CD4-positive, CD25-positive, alpha-beta regulatory T cell (primary cell): ENCODE data around the gene RAB5IF. TPM values are rescaled to one million over a fixed set of nuclear protein-coding genes. Genes with fewer than 3 reads are reported as not detected.
"Not testable (repeated sequence)": the region's sequence is repeated elsewhere in the genome, so short reads cannot be mapped to it uniquely, and the experiment has no call there.

ENCODE experiments used
- ATAC-seq, 2 donors: fragments of 150-1000 bp; cut with Tn5 transposase; one replicate each; pipeline ENCODE4 v1.10.0; 2021; ENCODE audit warnings: low read depth in 2 of 2, moderate number of reproducible peaks in 2 of 2, moderate library complexity in 1 of 2
- DNase-seq, 3 donors: peaks; one replicate each; pipeline versions ENCODE4 v3.0.0 to v3.0.0-alpha.2; 2012 to 2022; ENCODE audit warnings: mixed read lengths in 1 of 3
- H3K27ac ChIP-seq: one replicate; pipeline ENCODE4 v1.7.0; 2013; ENCODE audit warnings: mild to moderate bottlenecking, low read length; ENCODE audit not compliant: insufficient read depth, poor library complexity, severe bottlenecking
- H3K27me3 ChIP-seq: one replicate; pipeline ENCODE4 v1.7.0; 2013; ENCODE audit warnings: low read length; ENCODE audit not compliant: control insufficient read depth, insufficient read depth
- H3K36me3 ChIP-seq: one replicate; pipeline ENCODE4 v1.7.0; 2013; ENCODE audit warnings: mild to moderate bottlenecking, low read length, moderate library complexity; ENCODE audit not compliant: control insufficient read depth, insufficient read depth
- H3K4me1 ChIP-seq: 2 replicates; pipeline ENCODE4 v1.7.0; 2013; ENCODE audit warnings: mild to moderate bottlenecking, low read length; ENCODE audit not compliant: insufficient read depth, control insufficient read depth, poor library complexity, severe bottlenecking
- H3K4me3 ChIP-seq: one replicate; pipeline ENCODE4 v1.7.0; 2013; ENCODE audit warnings: low read depth, mild to moderate bottlenecking, low read length, moderate library complexity
- H3K9me3 ChIP-seq, 2 experiments: 1 replicate in 1 of 2; 2 replicates in 1 of 2; pipeline ENCODE4 v1.7.0; 2013; ENCODE audit warnings: low read length in 2 of 2, mild to moderate bottlenecking in 1 of 2, moderate library complexity in 1 of 2; ENCODE audit not compliant: control insufficient read depth in 2 of 2
- H3K27ac Mint-ChIP-seq, 3 donors: one replicate each; pipeline ENCODE4 v1.8.0; 2020 to 2022; ENCODE audit warnings: mild to moderate bottlenecking in 3 of 3, mixed read lengths in 3 of 3, moderate library complexity in 2 of 3
- H3K27me3 Mint-ChIP-seq: one replicate; pipeline ENCODE4 v1.8.0; 2022; ENCODE audit warnings: mild to moderate bottlenecking, mixed read lengths
- H3K36me3 Mint-ChIP-seq: one replicate; pipeline ENCODE4 v1.8.0; 2020; ENCODE audit warnings: mixed read lengths
- H3K4me1 Mint-ChIP-seq, 4 donors: one replicate each; pipeline ENCODE4 v1.8.0; 2020 to 2022; ENCODE audit warnings: mixed read lengths in 4 of 4, mild to moderate bottlenecking in 1 of 4
- H3K4me3 Mint-ChIP-seq, 4 donors: one replicate each; pipeline ENCODE4 v1.8.0; 2020 to 2022; ENCODE audit warnings: mild to moderate bottlenecking in 4 of 4, mixed read lengths in 4 of 4, moderate library complexity in 3 of 4
- H3K9me3 Mint-ChIP-seq, 7 donors: one replicate each; pipeline ENCODE4 v1.8.0; 2020 to 2022; ENCODE audit warnings: mixed read lengths in 7 of 7, mild to moderate bottlenecking in 3 of 7, moderate library complexity in 2 of 7
- polyA plus RNA-seq, 4 donors: library from polyadenylated mRNA; unstranded; fragments of 300-500 nt; fragmentation: Illumina TruSeq; gene quantifications; one replicate each; pipeline ENCODE4 v1.2.3, GENCODE V29; 2021
- total RNA-seq: library from RNA; stranded (reverse); gene quantifications from one replicate; pipeline ENCODE4 v1.2.3, GENCODE V29; 2022

The RAB5IF gene
- total and polyA plus RNA-seq, 5 donors from 2014 or later = 75.8 to 248 (median 204) TPM

- H3K4me3 ChIP-seq = no peak overlapping the region
- no peaks in the 10 kb centered on the region for H3K27me3 ChIP-seq
- no peak for DNase-seq
- Mint-ChIP-seq H3K9me3 (no peaks in the 10 kb centered on the region), H3K4me1 (peaks cover 11 to 40% (median 19%) of the 10 kb centered on the region in 4 donors), H3K36me3 (peaks cover 11% of the 10 kb centered on the region), H3K4me3 (peak overlapping the region; percentile 95 to 100 (median 96)), H3K27me3 (peaks cover 12% of the 10 kb centered on the region), H3K27ac (peak overlapping the region in 2 of 3 donors; percentile 97 to 99)
- peaks cover 44% of the 10 kb centered on the region for H3K36me3 ChIP-seq
- peak overlapping the region; percentile 95 for H3K27ac ChIP-seq
- H3K9me3 ChIP-seq = no peaks in the 10 kb centered on the region
- H3K4me1 ChIP-seq = peaks cover 26% of the 10 kb centered on the region
- ATAC-seq = no peak
These were observed 2.2 kb downstream of the RAB5IF start for GRCh38 chr20:36607586-36608387.

- not testable (repeated sequence) for H3K9me3 ChIP-seq, H3K27me3 ChIP-seq, H3K4me3 ChIP-seq, DNase-seq, ATAC-seq, H3K9me3 Mint-ChIP-seq
- H3K4me1 ChIP-seq = peaks cover 26% of the 10 kb centered on the region
- Mint-ChIP-seq H3K27me3 (peaks cover 10% of the 10 kb centered on the region), H3K36me3 (peaks cover 11% of the 10 kb centered on the region), H3K4me1 (peaks cover 13 to 46% (median 22%) of the 10 kb centered on the region in 4 donors), H3K27ac (peak overlapping the region in 1 of 3 donors; percentile 97), H3K4me3 (peak overlapping the region in 2 of 4 donors; percentile 36 to 100)
- peaks cover 49% of the 10 kb centered on the region for H3K36me3 ChIP-seq
- H3K27ac ChIP-seq = peak overlapping the region; percentile 14
These were observed 2.8 kb downstream of the RAB5IF start for GRCh38 chr20:36608388-36608728.

- no peak overlapping the region for H3K4me3 ChIP-seq
- no peak overlapping the region for H3K27ac Mint-ChIP-seq
- peaks cover 71% of the 10 kb centered on the region for H3K36me3 ChIP-seq
- peak overlapping the region in 1 of 4 donors; percentile 11 for H3K4me3 Mint-ChIP-seq
- no peaks in the 10 kb centered on the region for H3K27me3 ChIP-seq
- H3K4me1 Mint-ChIP-seq = peaks cover 17 to 42% (median 20%) of the 10 kb centered on the region in 4 donors
- no peaks in the 10 kb centered on the region for H3K9me3 ChIP-seq
- DNase-seq (no peak), ATAC-seq (no peak)
- peaks cover 8% of the 10 kb centered on the region for H3K4me1 ChIP-seq
- no peak overlapping the region for H3K27ac ChIP-seq
- H3K36me3 Mint-ChIP-seq = peaks cover 19% of the 10 kb centered on the region
- H3K9me3 Mint-ChIP-seq = no peaks in the 10 kb centered on the region
- no peaks in the 10 kb centered on the region for H3K27me3 Mint-ChIP-seq
These were observed 6.0 kb downstream of the RAB5IF start for GRCh38 chr20:36611625-36612024.

GRCh38 chr20:36613974-36614373 lies 8.4 kb downstream of the RAB5IF start:
- Histone ChIP-seq H3K27ac (no peak overlapping the region), H3K4me1 (no peaks in the 10 kb centered on the region), H3K36me3 (peaks cover 57% of the 10 kb centered on the region), H3K4me3 (no peak overlapping the region), H3K9me3 (no peaks in the 10 kb centered on the region), H3K27me3 (no peaks in the 10 kb centered on the region)
- Mint-ChIP-seq H3K27ac (peak overlapping the region in 2 of 3 donors; percentile 25 to 45), H3K9me3 (no peaks in the 10 kb centered on the region), H3K36me3 (peaks cover 19% of the 10 kb centered on the region), H3K4me1 (peaks cover 10 to 30% (median 17%) of the 10 kb centered on the region in 4 donors), H3K4me3 (no peak overlapping the region), H3K27me3 (no peaks in the 10 kb centered on the region)
- DNase-seq = no peak
- ATAC-seq = no peak

GRCh38 chr20:36614781-36615557 lies 9.4 kb downstream of the RAB5IF start:
- H3K4me3 ChIP-seq = no peak overlapping the region
- DNase-seq (no peak), ATAC-seq (no peak)
- no peaks in the 10 kb centered on the region for H3K27me3 ChIP-seq
- peak overlapping the region in 1 of 3 donors; percentile 87 for H3K27ac Mint-ChIP-seq
- H3K27me3 Mint-ChIP-seq = no peaks in the 10 kb centered on the region
- H3K9me3 ChIP-seq = no peaks in the 10 kb centered on the region
- H3K4me1 ChIP-seq = no peaks in the 10 kb centered on the region
- H3K27ac ChIP-seq = no peak overlapping the region
- H3K4me1 Mint-ChIP-seq = peaks cover 10 to 30% (median 17%) of the 10 kb centered on the region in 4 donors
- no peak overlapping the region for H3K4me3 Mint-ChIP-seq
- no peaks in the 10 kb centered on the region for H3K9me3 Mint-ChIP-seq
- H3K36me3 Mint-ChIP-seq = peaks cover 19% of the 10 kb centered on the region
- H3K36me3 ChIP-seq = peaks cover 49% of the 10 kb centered on the region

- no peak for ATAC-seq
These were observed 15.3 kb downstream of the RAB5IF start for GRCh38 chr20:36620917-36621316.

GRCh38 chr20:36623444-36623843 lies 17.9 kb downstream of the RAB5IF start:
- ATAC-seq = no peak
- peak overlapping the region; percentile 25 to 91 (median 91) for H3K27ac Mint-ChIP-seq
- H3K4me3 Mint-ChIP-seq = no peak overlapping the region
- no peaks in the 10 kb centered on the region for H3K27me3 ChIP-seq
- peaks cover 49% of the 10 kb centered on the region for H3K36me3 ChIP-seq
- H3K36me3 Mint-ChIP-seq = peaks cover 34% of the 10 kb centered on the region
- H3K9me3 ChIP-seq = no peaks in the 10 kb centered on the region
- no peak for DNase-seq
- H3K4me1 Mint-ChIP-seq = peaks cover 5 to 36% (median 29%) of the 10 kb centered on the region in 4 donors
- H3K9me3 Mint-ChIP-seq = no peaks in the 10 kb centered on the region
- H3K27me3 Mint-ChIP-seq = no peaks in the 10 kb centered on the region
- peaks cover 3% of the 10 kb centered on the region for H3K4me1 ChIP-seq
- H3K4me3 ChIP-seq = no peak overlapping the region
- no peak overlapping the region for H3K27ac ChIP-seq

More at GRCh38 chr20:36620917-36621316, 15.3 kb downstream of the RAB5IF start:
- H3K9me3 Mint-ChIP-seq = no peaks in the 10 kb centered on the region
- H3K4me1 Mint-ChIP-seq = peaks cover 7 to 24% (median 17%) of the 10 kb centered on the region in 4 donors
- no peaks in the 10 kb centered on the region for H3K27me3 Mint-ChIP-seq
- Histone ChIP-seq H3K36me3 (peaks cover 30% of the 10 kb centered on the region), H3K4me1 (no peaks in the 10 kb centered on the region), H3K9me3 (no peaks in the 10 kb centered on the region), H3K27ac (no peak overlapping the region), H3K27me3 (no peaks in the 10 kb centered on the region), H3K4me3 (no peak overlapping the region)
- H3K27ac Mint-ChIP-seq = peak overlapping the region in 2 of 3 donors; percentile 53 to 90
- DNase-seq = no peak
- H3K4me3 Mint-ChIP-seq = no peak overlapping the region
- H3K36me3 Mint-ChIP-seq = peaks cover 25% of the 10 kb centered on the region
